Vagina (tissue), 2 donors: Measurements from ENCODE around the gene C15orf39.

ENCODE experiments used
- POLR2AphosphoS5 ChIP-seq, 2 donors: sonication (generic); formaldehyde crosslinking; IDR thresholded peaks; one replicate each; pipeline ENCODE4 v1.9.0; 2017; ENCODE audit warnings: antibody characterized with exemption in 2 of 2, mild to moderate bottlenecking in 2 of 2, low read depth in 1 of 2; ENCODE audit not compliant: insufficient read depth in 1 of 2
- TF ChIP-seq, protein P1 (sequence below), 3 experiments: fragments of 450-650 bp in 2 of 3; fragments of 200-600 bp in 1 of 3; sonication (generic) in 1 of 3; IDR thresholded peaks; one replicate each; pipeline ENCODE4 v1.5.1; 2017 to 2019; ENCODE audit warnings: antibody characterized with exemption in 3 of 3, mild to moderate bottlenecking in 2 of 3, moderate library complexity in 2 of 3

GRCh38 chr15:75212200-75212858, 10.6 kb downstream of the C15orf39 start:
- TF ChIP-seq, protein P1, sequence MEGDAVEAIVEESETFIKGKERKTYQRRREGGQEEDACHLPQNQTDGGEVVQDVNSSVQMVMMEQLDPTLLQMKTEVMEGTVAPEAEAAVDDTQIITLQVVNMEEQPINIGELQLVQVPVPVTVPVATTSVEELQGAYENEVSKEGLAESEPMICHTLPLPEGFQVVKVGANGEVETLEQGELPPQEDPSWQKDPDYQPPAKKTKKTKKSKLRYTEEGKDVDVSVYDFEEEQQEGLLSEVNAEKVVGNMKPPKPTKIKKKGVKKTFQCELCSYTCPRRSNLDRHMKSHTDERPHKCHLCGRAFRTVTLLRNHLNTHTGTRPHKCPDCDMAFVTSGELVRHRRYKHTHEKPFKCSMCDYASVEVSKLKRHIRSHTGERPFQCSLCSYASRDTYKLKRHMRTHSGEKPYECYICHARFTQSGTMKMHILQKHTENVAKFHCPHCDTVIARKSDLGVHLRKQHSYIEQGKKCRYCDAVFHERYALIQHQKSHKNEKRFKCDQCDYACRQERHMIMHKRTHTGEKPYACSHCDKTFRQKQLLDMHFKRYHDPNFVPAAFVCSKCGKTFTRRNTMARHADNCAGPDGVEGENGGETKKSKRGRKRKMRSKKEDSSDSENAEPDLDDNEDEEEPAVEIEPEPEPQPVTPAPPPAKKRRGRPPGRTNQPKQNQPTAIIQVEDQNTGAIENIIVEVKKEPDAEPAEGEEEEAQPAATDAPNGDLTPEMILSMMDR (IDR thresholded peaks at IDR 0.05) = no peak
- TF ChIP-seq POLR2AphosphoS5 (IDR thresholded peaks at IDR 0.05; ENCODE audit: insufficient read depth in 1 of 2, low read depth in 1 of 2) = no peak
